Fibroblast of mammary gland (primary cell): ENCODE measurements around the gene JPH3.

ENCODE experiments used
- DNase-seq: peaks from one replicate; pipeline ENCODE4 v3.0.0-alpha.2; 2010; ENCODE audit warnings: low read depth
- H3K4me3 ChIP-seq: 2 replicates; pipeline ENCODE4 v1.5.1; 2011; ENCODE audit warnings: low read depth, mild to moderate bottlenecking, low read length, moderate library complexity; ENCODE audit not compliant: control insufficient read depth
- TF ChIP-seq, protein P1 (sequence below): conservative IDR thresholded peaks from 2 replicates; pipeline ENCODE4 v1.5.1; 2011; ENCODE audit warnings: low read depth, low read length, inconsistent platforms; ENCODE audit not compliant: control insufficient read depth, insufficient read depth

Gene JPH3

DNA sequence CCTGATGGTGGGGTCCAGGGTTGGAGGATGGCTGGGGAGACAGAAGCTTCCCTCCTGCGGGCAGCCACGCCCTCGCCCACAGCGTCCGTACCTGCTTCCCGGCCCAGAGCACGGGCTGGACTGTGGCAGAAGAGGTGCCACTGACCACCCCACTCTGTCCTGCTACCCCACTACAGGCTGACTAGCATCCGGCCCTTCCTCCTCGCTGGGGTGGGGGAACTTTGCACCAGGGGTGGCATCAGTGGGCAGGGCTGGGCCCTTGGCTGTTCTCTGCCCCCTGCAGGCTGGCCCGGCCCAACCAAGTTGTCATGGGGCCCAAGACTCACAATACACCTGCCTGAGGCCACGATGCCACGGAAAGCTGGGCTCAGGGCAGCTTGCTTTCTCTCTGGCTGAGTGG lies 90.4 kb downstream of the JPH3 start:
- DNase-seq: no peak
- TF ChIP-seq, protein P1, sequence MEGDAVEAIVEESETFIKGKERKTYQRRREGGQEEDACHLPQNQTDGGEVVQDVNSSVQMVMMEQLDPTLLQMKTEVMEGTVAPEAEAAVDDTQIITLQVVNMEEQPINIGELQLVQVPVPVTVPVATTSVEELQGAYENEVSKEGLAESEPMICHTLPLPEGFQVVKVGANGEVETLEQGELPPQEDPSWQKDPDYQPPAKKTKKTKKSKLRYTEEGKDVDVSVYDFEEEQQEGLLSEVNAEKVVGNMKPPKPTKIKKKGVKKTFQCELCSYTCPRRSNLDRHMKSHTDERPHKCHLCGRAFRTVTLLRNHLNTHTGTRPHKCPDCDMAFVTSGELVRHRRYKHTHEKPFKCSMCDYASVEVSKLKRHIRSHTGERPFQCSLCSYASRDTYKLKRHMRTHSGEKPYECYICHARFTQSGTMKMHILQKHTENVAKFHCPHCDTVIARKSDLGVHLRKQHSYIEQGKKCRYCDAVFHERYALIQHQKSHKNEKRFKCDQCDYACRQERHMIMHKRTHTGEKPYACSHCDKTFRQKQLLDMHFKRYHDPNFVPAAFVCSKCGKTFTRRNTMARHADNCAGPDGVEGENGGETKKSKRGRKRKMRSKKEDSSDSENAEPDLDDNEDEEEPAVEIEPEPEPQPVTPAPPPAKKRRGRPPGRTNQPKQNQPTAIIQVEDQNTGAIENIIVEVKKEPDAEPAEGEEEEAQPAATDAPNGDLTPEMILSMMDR: no peak
- no peak overlapping the region for H3K4me3 ChIP-seq

DNA sequence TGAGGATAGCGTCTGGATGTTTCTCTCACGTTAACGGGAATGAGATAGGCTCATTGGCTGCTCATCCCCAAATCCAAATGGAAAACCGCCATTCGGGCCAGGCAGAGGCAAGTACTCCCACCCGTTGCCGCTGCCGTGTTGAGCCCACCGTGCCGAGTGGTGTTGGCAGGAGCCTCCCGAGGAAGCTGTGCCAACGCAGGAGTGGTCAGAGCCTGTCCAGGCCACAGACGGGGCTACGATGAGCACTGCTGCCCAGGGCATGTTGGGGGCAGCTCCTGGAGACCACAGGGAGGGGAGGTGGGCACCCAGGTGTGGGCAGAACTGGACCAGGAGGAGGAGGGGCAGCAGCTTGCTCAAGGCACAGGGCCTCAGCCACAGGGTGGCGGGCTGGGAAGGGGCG lies 91.5 kb downstream of the JPH3 start:
- TF ChIP-seq, protein P1: no peak
- H3K4me3 ChIP-seq: no peak overlapping the region
- no peak for DNase-seq

DNA sequence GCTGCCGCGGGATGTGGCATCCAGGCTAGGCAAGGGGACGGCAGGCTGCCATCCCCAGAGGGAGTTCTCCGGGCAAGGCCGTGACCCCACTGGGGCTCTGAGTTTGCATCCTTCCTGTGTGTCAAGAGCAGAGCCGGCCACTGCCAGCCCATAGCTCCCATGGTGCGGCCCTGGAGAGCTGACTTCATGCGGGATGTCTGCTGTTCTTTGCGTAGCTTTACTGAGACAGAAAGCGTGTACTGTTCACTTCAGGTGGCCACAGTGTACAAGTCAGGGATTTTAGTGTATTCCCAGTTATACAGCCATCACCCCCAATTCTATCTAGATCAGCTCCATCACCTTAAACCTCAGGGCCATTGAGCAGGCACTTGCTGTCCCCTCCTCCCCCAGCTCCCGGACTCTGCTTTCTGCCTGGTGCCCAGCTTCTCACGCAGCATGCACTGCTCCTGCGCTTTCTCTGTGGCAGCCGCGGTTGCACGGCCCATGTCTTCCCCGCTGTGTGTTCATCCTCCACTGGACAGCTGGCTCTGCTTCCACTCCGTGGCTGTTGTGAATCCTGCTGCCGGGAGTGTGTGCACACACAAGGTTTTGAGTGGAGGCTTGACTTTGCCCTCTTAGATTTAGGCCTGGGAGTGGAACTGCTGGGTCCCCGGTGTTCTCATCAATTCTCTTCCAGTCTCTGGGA lies 92.3 kb downstream of the JPH3 start:
- H3K4me3 ChIP-seq: no peak overlapping the region
- DNase-seq: no peak
- TF ChIP-seq, protein P1: no peak

DNA sequence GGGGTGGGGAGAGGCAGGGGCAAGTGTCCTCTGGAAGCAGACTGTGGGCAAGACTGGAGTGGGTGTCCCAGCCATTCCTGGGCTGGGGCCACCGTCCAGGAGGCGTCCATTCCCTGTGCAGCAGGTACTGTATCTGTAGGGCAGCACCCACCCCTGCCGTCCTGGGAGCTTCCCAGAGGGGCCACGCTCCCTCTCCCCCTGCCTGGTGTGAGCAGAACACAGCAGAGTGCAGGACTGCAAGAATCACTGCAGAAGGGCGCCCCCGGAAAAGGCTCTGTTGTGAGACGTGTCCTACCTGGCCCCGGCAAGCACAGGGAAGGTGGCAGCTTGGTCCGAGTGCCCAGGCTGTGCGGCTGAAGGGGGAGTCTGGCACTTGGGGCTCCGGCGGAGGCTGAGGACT lies 93.2 kb downstream of the JPH3 start:
- TF ChIP-seq, protein P1: no peak
- DNase-seq: no peak
- H3K4me3 ChIP-seq: no peak overlapping the region

DNA sequence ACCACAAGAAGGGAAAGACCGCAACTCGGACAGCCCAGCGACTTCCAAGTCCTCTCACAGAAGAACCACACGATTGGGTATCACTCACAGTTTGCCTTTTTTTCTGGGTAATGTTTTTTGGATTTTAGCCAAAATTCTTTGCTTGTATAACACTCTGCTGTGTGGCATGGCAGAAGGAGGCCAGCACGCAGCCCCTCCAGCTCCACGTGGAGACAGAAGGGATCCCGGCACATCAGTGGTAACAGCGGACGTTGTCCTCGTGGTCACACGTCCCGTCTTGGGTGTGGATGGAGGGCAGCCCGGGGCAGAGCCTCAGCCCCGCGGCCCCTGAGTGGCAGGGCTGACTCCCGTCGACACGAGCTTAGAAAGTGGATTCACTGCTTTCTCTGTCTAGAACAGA lies 94.4 kb downstream of the JPH3 start:
- no peak for DNase-seq
- H3K4me3 ChIP-seq: no peak overlapping the region
- TF ChIP-seq, protein P1: no peak

DNA sequence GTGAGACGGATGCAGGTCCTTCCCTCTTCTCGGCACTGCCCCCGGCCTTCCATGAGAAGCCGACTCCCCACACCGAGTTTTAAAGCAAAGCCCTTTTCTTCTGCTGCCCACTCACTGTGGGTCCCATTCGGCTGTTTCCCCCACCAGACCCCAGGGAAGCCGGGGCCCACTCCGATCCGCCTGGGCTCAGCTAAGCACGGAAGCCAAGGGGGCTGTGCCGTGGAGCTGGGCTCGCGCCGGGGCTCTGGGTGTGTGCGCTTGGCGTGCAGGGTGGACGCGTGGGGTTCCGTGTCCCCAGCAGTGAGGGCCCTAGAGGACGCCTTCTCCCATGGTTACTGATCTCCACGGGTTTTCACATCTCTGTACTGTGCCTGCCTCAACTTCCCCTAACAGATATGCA lies 94.9 kb downstream of the JPH3 start:
- TF ChIP-seq, protein P1: no peak
- no peak overlapping the region for H3K4me3 ChIP-seq
- DNase-seq: no peak

DNA sequence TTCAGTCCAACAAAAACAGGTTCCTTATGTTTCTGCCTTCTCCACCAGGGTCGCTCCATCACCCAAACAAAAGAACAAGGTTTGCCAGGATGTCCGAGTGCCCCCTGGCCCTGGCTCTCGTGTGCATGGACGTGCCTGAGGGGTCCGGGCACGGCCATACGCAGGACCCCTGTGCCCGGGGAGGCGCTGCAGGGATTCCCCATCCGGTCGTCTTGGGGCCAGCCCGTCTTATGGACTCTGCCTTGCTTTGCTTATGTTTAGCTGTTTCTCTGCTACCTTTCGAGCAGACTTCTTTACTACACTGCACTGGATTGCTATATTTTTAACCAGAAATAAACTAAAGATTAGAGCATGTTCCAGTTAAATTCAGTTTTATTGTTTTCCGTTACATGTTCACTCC lies 95.5 kb downstream of the JPH3 start:
- H3K4me3 ChIP-seq: no peak overlapping the region
- TF ChIP-seq, protein P1: no peak

More for the DNA sequence above, 95.5 kb downstream of the JPH3 start:
- no peak for DNase-seq
